C4-2B (cell line): ENCODE measurements around the gene LRRC42.

ENCODE experiments used
- ZFX ChIP-seq: fragments of 450-650 bp; IDR thresholded peaks from 2 replicates; pipeline ENCODE4 v1.6.1; 2017
- TF ChIP-seq, protein P1 (sequence below): fragments of 450-650 bp; conservative IDR thresholded peaks from 2 replicates; pipeline ENCODE4 v1.5.1; 2017; ENCODE audit warnings: mild to moderate bottlenecking

DNA sequence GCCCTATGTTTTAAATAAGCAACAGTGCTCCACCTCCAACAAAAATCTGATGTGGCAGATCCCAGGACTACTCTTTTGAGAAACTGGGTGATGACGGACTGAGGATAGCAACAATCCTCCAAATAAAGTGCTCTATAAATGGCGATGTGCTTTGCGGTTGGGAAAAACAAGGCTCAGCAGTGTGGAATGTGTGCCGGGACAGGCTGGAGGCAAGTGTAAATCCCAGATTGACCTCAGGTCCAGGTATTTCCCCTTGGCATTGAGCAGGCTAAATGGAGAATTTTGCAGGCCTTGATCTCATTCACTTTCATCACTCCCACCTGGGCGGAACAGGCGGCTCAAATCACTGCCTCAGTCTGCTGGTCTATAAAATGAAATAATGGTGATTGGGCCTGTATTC, 35.1 kb downstream of the LRRC42 start:
- TF ChIP-seq, protein P1, sequence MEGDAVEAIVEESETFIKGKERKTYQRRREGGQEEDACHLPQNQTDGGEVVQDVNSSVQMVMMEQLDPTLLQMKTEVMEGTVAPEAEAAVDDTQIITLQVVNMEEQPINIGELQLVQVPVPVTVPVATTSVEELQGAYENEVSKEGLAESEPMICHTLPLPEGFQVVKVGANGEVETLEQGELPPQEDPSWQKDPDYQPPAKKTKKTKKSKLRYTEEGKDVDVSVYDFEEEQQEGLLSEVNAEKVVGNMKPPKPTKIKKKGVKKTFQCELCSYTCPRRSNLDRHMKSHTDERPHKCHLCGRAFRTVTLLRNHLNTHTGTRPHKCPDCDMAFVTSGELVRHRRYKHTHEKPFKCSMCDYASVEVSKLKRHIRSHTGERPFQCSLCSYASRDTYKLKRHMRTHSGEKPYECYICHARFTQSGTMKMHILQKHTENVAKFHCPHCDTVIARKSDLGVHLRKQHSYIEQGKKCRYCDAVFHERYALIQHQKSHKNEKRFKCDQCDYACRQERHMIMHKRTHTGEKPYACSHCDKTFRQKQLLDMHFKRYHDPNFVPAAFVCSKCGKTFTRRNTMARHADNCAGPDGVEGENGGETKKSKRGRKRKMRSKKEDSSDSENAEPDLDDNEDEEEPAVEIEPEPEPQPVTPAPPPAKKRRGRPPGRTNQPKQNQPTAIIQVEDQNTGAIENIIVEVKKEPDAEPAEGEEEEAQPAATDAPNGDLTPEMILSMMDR, result no peak
- no peak for TF ChIP-seq ZFX
